Measurements from ENCODE around the gene MGP. TPM values are rescaled to one million over a fixed set of nuclear protein-coding genes. Genes with fewer than 3 reads are reported as not detected.

MGP gene
- total RNA-seq, 4 donors from 2014 or later: 604 to 929 (median 711) TPM

- DNase-seq (ENCODE audit: extremely low spot score): no peak
- 45% methylated on average over 2 of the region's 2 CpGs for WGBS
- Histone ChIP-seq H3K9me3 (no peaks in the 10 kb centered on the region), H3K27me3 (no peaks in the 10 kb centered on the region), H3K36me3 (no peaks in the 10 kb centered on the region), H3K4me1 (peaks cover 24 to 55% (median 46%) of the 10 kb centered on the region in 4 donors), H3K27ac (replicated peaks in 1 of 4) (peak overlapping the region; percentile 34 to 74 (median 54)), H3K4me3 (no peak overlapping the region)
- intact Hi-C loops (cut with DNase I): no loop called here
- TF ChIP-seq POLR2AphosphoS5 (IDR thresholded peaks at IDR 0.05) (no peak), EP300 (IDR thresholded peaks at IDR 0.05) (no peak), POLR2A (IDR thresholded peaks at IDR 0.05; ENCODE audit: low read depth) (no peak), CTCF (IDR thresholded peaks at IDR 0.05) (no peak)
These were observed 16.8 kb upstream of the MGP start for GRCh38 chr12:14902465-14902864.

- H3K9me3 ChIP-seq: no peaks in the 10 kb centered on the region
- H3K27me3 ChIP-seq: no peaks in the 10 kb centered on the region
- no peak for TF ChIP-seq EP300 (IDR thresholded peaks at IDR 0.05)
- no peak for TF ChIP-seq CTCF (IDR thresholded peaks at IDR 0.05)
- TF ChIP-seq POLR2AphosphoS5 (IDR thresholded peaks at IDR 0.05): no peak
- TF ChIP-seq POLR2A (IDR thresholded peaks at IDR 0.05; ENCODE audit: low read depth): no peak
- H3K4me1 ChIP-seq: peaks cover 34 to 63% (median 56%) of the 10 kb centered on the region in 4 donors
- intact Hi-C loops (cut with DNase I): no loop called here
- WGBS: 84% methylated on average over 1 of the region's 1 CpG
- H3K27ac ChIP-seq (replicated peaks in 1 of 4): peak overlapping the region in 3 of 4 donors; percentile 13 to 25 (median 16)
- no peak overlapping the region for H3K4me3 ChIP-seq
- DNase-seq (ENCODE audit: extremely low spot score): no peak
- H3K36me3 ChIP-seq: no peaks in the 10 kb centered on the region
These were observed 15.5 kb upstream of the MGP start for GRCh38 chr12:14901228-14901562.

- no peaks in the 10 kb centered on the region for H3K9me3 ChIP-seq
- H3K27ac ChIP-seq (replicated peaks in 1 of 4): peak overlapping the region in 2 of 4 donors; percentile 16 to 25
- 92% methylated on average over 5 of the region's 5 CpGs for WGBS
- peaks cover 29 to 62% (median 56%) of the 10 kb centered on the region in 4 donors for H3K4me1 ChIP-seq
- DNase-seq (ENCODE audit: extremely low spot score): no peak
- no peaks in the 10 kb centered on the region for H3K36me3 ChIP-seq
- no peak overlapping the region for H3K4me3 ChIP-seq
- TF ChIP-seq POLR2AphosphoS5 (IDR thresholded peaks at IDR 0.05) (no peak), CTCF (IDR thresholded peaks at IDR 0.05) (no peak), POLR2A (IDR thresholded peaks at IDR 0.05; ENCODE audit: low read depth) (no peak), EP300 (IDR thresholded peaks at IDR 0.05) (no peak)
- intact Hi-C loops (cut with DNase I): no loop called here
- H3K27me3 ChIP-seq: no peaks in the 10 kb centered on the region
These were observed 15.0 kb upstream of the MGP start for GRCh38 chr12:14900521-14901227.

- no peak for DNase-seq (ENCODE audit: extremely low spot score)
- peak overlapping the region; percentile 48 to 82 (median 56) for H3K27ac ChIP-seq (replicated peaks in 1 of 4)
- H3K36me3 ChIP-seq: no peaks in the 10 kb centered on the region
- peak overlapping the region in 1 of 4 donors; percentile 1 for H3K4me3 ChIP-seq
- H3K4me1 ChIP-seq: peaks cover 14 to 55% (median 53%) of the 10 kb centered on the region in 4 donors
- WGBS: 43% methylated on average over 7 of the region's 7 CpGs
- intact Hi-C loops (cut with DNase I): no loop called here
- TF ChIP-seq EP300 (IDR thresholded peaks at IDR 0.05) (no peak), CTCF (IDR thresholded peaks at IDR 0.05) (no peak), POLR2AphosphoS5 (IDR thresholded peaks at IDR 0.05) (peak in 1 of 2 donors; percentile 18), POLR2A (IDR thresholded peaks at IDR 0.05; ENCODE audit: low read depth) (no peak)
- H3K9me3 ChIP-seq: no peaks in the 10 kb centered on the region
- H3K27me3 ChIP-seq: no peaks in the 10 kb centered on the region
These were observed 11.0 kb upstream of the MGP start for GRCh38 chr12:14896521-14897169.

All from esophagus muscularis mucosa (tissue), 4 donors.